Measurements from ENCODE around the gene VANGL1.

Gene VANGL1

DNA sequence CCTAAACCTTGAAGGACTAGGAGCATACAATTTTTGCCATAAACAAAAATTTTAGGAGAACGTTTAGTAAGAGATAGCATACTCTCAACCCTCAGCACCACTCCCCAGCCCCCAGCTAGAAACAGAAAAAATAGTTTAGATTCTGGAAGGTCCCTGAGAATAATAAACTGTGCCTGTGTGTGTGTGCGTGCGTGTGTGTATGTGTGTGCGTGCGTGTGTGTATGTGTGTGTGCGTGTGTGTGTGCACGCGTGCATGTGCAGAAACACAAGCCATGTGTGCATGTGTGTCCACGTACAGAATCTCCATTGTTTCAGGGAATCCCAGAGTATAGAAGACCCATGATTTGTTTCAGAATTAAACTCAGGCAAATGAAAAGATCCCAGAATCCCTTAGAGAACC lies 64.2 kb downstream of the VANGL1 start:
- DNase-seq: no peak

- no peak for DNase-seq
Measured at GRCh38 chr1:115706587-115707425, 65.0 kb downstream of the VANGL1 start.

DNA sequence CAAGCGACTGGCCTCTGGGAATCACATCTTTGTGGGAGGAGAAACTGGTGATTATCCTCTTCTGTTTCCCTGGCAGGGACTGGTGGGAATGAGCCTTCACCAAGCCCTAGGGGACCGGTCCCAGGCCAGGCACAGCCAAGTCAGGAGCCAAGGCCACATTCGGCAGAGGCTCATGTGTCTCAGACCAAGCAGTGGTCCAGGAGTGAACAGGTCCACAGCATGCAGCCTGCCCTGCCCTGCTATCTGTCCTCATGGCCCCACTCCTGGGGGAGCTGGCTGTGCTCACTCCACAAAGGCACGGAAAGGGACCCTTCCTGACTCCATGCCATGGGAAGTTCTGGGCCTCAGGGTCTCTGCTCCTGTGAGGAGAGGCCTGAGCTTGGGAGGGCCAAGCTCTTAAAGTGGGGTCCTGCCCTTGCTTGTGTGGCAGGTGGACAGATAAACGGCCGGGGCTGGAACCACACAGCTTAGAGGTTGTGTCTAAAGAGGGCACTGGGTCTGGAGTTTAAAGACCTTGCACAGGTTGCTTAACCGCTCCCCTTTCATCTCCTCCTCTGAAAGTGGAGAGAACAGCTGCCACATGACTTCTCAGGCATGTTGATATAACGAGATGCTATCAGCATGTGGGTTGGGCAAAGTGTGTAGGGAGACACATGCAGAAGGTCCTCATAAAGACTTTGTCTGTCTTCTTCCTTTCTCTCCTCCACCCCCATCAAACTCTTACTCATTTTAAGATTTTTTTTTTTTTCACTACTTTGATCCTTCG lies 69.3 kb downstream of the VANGL1 start:
- no peak for DNase-seq

GRCh38 chr1:115712911-115713609 lies 71.3 kb downstream of the VANGL1 start:
- DNase-seq: no peak

DNA sequence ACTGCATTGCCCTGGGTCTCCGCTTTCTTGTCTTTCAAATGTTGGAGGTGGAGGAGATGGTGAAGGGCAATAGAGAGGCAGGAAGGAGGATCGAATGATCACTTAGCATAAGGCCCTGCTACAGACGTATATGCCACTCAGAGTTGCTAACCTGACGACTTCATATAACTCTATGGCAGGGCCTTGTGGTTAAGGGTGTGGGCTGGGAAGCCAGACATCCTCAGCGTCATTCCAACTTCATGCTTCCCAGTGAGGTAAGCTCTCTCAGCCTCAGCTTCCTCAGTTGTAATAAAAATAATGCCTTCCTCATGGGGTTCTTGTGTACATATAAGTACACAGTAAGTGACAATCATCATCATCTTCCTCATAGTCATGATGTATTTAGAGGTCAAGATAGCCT lies 72.1 kb downstream of the VANGL1 start:
- no peak for DNase-seq

DNA sequence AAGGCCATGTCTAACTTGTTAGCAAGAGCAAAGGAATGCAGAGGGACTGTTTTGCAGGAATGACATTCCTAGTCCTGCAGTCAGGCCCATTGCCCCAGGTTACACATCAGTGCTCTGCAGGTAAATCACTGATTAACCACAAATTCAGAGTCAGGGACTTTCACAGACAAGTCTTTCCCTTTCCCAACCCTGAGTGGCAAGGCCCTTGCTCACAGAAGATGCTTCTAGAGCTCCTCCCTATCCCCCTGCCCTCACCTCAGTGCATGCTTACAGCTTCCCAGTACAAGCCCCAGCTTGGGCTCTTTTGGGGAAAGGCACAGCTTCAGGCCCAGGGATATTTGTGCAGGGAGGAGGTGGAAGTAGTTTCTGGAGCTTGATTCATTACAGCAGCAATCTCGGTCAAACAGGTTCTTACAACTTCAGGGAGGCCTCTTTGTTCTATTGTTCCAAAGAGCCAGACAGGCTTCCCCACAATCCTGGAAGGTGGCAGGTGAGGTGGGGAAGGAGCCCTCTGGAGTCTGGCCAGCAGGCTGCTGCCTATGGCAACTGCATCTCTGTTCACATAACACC lies 72.9 kb downstream of the VANGL1 start:
- no peak for DNase-seq

DNA sequence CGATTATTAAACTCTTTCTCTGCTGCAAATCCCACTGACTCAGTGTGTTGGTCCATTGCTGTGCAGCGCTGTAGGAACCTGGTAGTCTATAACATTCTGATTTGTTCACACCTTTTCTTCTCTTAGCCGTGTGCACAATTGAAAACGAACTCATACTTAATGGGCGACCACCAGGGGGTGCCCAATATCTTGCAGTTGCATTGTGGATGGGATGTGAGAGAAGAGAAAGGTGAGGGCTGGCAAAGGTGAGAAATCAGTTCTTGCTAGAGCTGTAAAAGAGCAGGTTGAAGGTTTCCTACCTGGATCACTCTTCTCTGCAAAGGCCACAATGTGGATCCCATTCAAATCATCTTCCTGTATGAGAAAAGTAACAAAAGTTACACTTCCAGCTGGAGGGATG lies 75.8 kb downstream of the VANGL1 start:
- DNase-seq: no peak

- no peak for DNase-seq
Measured at GRCh38 chr1:115718011-115718754, 76.4 kb downstream of the VANGL1 start.

DNA sequence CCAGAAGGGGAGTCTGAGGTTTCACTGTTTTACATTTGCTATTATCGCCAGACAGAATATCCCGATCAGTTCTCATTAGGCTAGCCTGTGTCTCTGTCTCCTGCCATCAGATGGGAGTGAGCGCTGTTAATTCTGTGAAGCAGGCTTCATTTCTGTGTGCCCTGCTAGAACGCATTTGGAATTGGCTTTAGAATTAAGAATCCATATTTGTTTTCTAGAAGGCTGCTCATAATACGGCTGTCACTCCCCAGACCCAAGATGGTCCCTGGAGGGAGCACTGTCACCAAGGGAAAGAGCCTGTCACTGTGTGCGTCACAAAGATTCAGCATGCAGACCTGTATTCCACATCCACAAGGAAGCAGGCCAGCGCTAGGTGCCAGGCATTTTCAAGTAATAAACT lies 77.5 kb downstream of the VANGL1 start:
- no peak for DNase-seq

DNA sequence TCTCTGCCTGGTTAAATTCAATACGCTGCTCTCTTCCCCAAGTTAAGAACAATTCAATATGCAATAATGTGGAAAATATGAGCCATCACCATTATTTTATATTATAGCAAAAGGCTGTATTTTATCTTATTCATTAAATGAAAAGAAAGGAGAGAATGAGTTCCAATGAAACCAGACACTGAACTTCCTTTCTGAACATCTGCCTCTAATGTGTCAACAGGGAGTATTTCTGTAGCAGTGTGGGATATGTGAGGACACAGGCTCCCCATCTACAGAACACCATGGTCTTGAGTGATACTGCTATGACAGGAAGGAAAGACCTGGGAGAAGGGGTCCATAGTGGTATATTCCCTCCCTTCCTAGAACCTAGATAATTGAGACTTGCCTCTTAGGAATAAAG lies 80.5 kb downstream of the VANGL1 start:
- no peak for DNase-seq

DNA sequence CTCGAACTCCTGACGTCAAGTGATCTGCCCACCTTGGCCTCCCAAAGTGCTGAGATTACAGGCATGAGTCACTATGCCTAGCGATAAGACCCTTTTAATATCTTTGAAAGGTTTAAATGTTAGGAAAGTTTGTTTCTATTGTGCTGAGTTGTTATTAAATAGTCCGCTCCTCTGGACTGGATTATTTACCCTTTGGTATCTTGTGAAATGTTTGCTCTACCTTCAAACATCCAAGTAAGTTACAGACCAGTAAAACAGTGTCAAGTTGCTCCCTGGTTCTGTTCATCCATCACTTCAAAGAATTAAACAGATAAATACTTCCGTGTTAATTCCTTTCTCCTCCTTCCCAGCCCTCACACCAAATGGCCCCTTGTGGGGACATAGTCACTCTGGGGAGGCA lies 82.0 kb downstream of the VANGL1 start:
- no peak for DNase-seq

DNA sequence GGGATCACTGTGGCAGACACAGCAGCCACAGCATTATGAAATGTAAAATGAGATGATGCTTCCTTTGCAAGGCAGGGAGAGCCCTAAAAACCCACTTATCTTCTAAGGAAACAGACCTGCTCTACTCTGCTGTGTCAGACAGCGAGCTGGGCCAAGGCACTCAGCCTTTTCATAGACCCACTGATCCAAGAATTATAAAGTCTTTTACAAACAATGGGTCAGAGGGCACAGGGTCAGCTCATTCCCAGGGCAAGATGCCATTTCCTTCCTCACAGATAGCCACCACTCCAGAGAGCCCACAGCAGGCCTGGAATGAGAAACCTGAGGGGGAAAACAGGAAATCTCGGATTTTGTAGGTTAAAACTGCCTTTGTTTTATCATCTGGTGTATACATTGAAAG lies 83.8 kb downstream of the VANGL1 start:
- DNase-seq: no peak

DNA sequence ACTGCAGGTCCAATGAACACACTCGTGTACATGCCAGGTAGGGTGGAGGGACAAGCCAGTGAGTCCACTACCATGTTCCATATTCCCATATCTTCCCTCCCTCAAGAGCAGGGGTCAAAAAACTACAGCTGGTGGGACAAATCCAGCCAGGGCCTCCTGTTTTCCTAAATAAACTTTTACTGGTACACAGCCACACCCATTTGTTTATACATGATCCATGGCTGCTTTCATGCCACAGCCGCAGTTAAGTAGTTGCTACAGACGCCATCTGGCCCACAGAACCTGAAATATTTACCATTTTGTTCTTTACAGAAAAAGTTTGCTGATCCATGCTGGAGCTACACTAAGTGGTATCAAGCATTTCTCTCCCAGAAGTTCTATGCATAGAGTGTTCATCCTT lies 84.4 kb downstream of the VANGL1 start:
- DNase-seq: no peak

DNA sequence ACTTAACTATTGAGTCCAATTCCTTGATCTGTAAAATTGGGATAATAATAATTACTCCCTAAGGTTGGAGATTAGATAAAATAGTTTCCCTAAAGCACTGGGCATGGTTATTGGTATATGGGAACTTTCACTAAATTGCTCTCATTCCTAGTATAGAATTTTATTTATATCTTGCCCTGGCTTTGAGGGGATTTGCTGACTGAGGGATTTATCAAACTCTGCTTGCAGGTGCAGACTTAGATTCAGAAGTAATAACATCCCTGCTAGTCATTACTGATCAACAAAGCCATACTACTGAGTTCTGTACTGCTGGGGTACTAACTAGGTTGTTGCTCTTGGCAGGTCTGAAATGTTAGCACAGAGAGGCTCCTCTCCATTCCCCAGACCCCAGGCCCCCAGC lies 84.8 kb downstream of the VANGL1 start:
- no peak for DNase-seq

DNA sequence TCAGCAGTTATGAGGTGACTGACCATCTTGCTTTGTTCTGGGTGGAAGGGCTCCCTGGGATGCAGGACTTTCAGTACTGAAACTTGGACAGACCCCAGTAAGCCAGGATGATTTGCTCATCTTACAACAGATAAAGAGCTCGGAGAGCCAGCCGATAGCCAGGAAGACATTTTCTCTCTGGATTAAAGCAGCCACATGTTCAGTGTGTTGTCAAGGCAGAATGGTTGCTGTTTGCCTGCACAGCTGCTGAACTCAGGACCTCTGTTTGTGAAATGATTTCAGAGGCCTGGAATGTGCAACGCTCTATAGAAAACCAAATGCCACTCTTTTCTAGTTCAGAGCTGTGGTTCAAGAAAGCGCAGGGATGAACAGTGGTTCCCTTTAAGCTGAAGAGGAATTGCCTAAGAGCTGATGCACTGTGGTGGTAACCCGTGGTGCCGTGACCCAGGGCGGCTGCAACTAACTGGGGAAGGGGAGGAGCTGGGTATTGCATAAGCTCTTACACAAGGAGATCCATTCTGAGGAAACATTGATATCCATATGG lies 86.0 kb downstream of the VANGL1 start:
- peak; percentile 63 for DNase-seq

DNA sequence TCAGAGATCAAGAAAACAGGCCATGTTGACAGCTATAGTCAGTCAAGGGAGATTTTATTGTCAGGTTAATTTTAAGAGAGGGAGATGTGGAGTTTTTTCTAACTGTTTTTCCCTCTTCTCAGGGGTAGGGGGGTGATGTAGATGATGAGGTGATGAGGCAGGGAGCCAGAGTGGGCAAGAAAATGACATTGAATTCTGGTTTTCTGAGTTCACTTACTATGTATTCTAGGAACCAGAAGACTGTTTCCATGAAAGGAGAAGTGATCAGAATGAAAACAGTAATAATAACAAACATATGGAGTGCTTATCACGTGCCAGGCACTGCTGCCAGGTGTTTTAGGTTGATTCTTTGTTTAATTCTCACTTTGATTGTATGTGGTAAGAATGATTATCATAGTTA lies 86.6 kb downstream of the VANGL1 start:
- DNase-seq: no peak

GRCh38 chr1:115729756-115730155 lies 88.0 kb downstream of the VANGL1 start:
- no peak for DNase-seq

- DNase-seq: no peak
Measured at GRCh38 chr1:115732316-115732715, 90.5 kb downstream of the VANGL1 start.

DNA sequence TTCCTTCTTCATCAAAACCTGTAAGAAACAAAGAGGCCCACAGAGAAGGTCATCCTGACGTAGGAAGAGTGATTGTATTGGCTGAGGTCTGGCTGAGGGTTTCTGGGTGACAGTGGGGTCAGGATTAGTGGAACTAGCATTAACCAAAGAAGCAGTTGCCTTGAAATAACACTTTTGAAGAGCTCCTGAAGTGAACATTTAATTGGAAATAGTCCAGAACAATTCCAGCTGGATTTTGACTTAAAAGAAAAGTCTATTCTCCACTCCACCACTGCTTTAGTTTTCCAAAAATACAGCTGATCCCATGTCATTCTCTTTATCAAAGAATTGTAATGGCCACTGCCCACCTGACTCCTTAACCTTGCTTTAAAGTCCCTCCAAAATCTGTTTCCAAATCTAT lies 99.0 kb downstream of the VANGL1 start:
- no peak for DNase-seq

- no peak for DNase-seq
Measured at GRCh38 chr1:115744646-115745275, 103.0 kb downstream of the VANGL1 start.

DNA sequence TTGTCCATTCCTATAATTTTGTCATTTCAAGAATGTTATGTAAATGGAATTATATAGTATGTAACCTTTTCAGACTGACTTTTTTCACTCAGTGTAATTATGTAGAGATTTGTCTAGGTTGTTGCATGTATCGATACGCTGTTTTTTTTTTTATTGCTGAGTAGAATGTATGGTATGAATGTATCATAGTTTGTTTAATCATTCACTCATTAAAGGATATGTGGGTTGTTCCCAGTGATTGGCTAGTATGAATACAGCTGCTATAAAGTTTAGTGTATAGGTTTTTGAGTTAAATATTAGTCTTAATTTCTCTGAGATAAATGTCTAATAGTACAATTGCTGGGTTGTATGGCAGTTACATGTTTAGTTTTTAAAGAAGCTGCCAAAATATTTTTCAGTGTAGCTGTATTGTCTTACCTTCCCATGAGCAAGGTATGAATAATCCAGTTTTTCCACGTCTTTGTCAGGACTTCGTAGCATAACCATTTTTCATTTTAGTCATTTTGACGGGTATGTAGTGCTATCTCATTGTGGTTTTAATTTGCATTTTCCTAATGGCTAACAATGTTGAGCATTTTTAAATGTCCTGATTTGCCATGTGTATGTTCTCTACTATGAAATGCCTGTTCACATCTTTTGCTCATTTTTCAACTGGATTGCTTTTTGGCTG lies 104.4 kb downstream of the VANGL1 start:
- DNase-seq: no peak

Data from CD4-positive, alpha-beta T cell treated with Interleukin-15 for 1 hour (primary cell).